ENCODE results near the gene TMEM171. TPM values are rescaled to one million over a fixed set of nuclear protein-coding genes. Genes with fewer than 3 reads are reported as not detected.

TMEM171 gene
- total RNA-seq, 2 donors from 2014 or later: 77.4 to 104 TPM

DNA sequence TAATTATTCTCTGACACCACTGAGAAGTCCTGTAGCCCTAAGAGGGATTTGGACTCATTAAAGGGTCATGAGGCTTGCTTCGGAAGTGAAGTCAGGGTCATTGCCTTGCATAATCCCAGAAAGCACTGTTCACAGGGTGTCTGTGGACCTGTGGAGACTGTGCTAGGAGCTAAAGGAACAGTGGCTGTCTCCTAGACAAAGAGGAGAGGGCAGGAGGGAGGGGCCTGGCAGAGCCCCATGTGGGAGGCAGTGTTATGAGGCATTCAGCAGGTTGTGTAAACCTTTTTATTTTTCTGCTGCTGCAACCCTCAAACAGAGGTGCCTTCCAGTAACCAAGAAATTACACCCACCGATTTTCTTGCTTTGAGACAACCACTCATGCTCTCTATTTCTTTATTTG, 55.9 kb downstream of the TMEM171 start:
- ATAC-seq (peak; percentile 25), DNase-seq (no peak)

DNA sequence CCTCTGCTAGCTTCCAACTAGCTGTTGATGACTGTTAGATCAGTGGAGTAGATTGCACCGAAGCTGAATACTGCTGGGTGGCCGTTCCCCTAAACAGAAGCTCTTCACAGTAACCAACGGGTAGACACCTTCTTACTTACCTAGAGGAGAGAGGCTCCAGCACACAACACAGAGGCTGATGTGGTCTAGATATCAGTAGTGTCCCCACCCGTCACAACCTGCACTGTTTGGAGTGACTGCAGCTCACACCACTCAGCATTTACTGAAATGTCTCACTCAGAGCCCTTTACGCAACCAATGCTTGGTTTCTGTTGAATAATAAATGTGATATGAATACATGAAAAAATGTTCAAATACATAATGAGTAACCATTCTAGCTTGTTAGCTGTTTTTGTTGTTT, 57.9 kb downstream of the TMEM171 start:
- no peak for ATAC-seq
- intact Hi-C loops (cut with DNase I, micrococcal nuclease): no loop called here

More for the DNA sequence above, 55.9 kb downstream of the TMEM171 start:
- intact Hi-C loops (cut with DNase I, micrococcal nuclease): no loop called here

GRCh38 chr5:73179730-73180129, 59.4 kb downstream of the TMEM171 start:
- intact Hi-C loops (cut with DNase I, micrococcal nuclease): no loop called here
- ATAC-seq: no peak

More for the DNA sequence above, 57.9 kb downstream of the TMEM171 start:
- no peak for DNase-seq

GRCh38 chr5:73180566-73180965, 60.2 kb downstream of the TMEM171 start:
- DNase-seq (no peak), ATAC-seq (no peak)
- intact Hi-C loops (cut with DNase I, micrococcal nuclease): no loop called here

More at GRCh38 chr5:73179730-73180129, 59.4 kb downstream of the TMEM171 start:
- no peak for DNase-seq

Other genes starting within 250 kb of the TMEM171 start
- 10 to 100 TPM; 46.6 to 47.5 TPM for gene FCHO2, start 164.5 kb upstream of the TMEM171 start, total RNA-seq
- not detected for gene TMEM174, start 52.6 kb downstream of the TMEM171 start, total RNA-seq

Measured in left colon (tissue), 2 donors.